Adipocyte (in vitro differentiated cells): ENCODE results near the gene SYNPO2.
"Not testable (repeated sequence)": the region's sequence is repeated elsewhere in the genome, so short reads cannot be mapped to it uniquely, and the experiment has no call there.

Experiments
- DNase-seq: peaks from one replicate; pipeline ENCODE4 v3.0.0-alpha.2; 2015; ENCODE audit warnings: low read depth
- H3K27me3 ChIP-seq: replicated peaks from 2 replicates; pipeline ENCODE4 v1.7.0; 2013; ENCODE audit warnings: mild to moderate bottlenecking, low read length, moderate library complexity; ENCODE audit not compliant: control insufficient read depth, insufficient read depth
- H3K36me3 ChIP-seq: 2 replicates; pipeline ENCODE4 v1.7.0; 2013; ENCODE audit warnings: low read length, mild to moderate bottlenecking, moderate library complexity; ENCODE audit not compliant: control insufficient read depth, insufficient read depth, severe bottlenecking
- H3K4me1 ChIP-seq: 2 replicates; pipeline ENCODE4 v1.7.0; 2013; ENCODE audit warnings: mild to moderate bottlenecking, low read length, moderate library complexity; ENCODE audit not compliant: control insufficient read depth, insufficient read depth
- H3K4me3 ChIP-seq: 2 replicates; pipeline ENCODE4 v1.7.0; 2013; ENCODE audit warnings: mild to moderate bottlenecking, low read length, moderate library complexity
- H3K9ac ChIP-seq: 2 replicates; pipeline ENCODE4 v1.7.0; 2013; ENCODE audit warnings: mild to moderate bottlenecking, low read length, moderate library complexity
- H3K9me3 ChIP-seq: 2 replicates; pipeline ENCODE4 v1.7.0; 2013; ENCODE audit warnings: mild to moderate bottlenecking, low read length, moderate library complexity; ENCODE audit not compliant: control insufficient read depth

SYNPO2 gene

DNA sequence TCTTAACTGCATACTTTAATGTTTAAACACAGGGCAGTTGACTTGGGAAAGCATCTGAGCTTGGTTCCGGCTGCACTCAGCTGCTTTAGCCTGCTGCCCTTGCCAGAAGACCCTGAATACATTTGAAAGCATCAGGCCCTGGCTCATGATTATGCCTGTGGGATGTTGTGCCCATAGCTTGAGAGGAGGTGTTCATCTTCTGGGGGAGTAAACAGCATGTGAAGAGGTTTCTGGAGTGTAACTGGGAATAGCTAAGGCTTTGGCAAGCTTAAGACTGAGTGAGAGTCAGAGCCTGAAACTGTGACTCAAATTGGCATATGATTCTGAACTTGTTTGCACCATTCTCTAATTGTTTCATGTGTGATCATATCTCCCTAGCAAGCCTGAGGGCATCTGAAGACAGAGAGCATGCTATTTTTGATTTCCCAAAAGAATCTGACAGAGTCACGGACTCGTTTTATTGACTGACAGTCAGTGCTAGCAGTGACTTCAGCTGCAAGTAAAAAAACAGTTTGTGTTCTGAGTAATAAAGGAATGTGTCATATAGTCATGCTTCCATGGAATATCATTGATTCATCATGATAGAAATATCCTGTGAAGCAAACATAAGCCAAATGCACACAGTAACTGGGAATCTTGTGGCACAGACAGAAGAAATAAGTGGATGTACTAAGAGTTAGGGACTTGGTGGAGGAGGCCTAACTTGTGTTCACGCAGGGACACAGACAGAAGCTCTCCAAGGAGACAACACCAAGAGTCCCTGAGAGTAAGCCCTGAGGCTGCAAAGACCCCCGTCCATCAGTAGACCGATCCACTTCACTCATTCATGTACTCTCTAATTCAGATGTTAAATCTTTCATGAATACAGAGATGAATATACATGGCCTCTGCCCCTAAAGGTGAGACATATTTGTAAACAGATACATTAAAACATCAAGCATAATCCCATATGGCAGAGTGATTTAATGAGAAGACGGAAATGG lies 100.7 kb downstream of the SYNPO2 start:
- Histone ChIP-seq H3K4me1 (peaks cover 29% of the 10 kb centered on the region), H3K9me3 (no peaks in the 10 kb centered on the region), H3K27me3 (no peaks in the 10 kb centered on the region), H3K36me3 (no peaks in the 10 kb centered on the region), H3K9ac (peak overlapping the region; percentile 68), H3K4me3 (no peak overlapping the region)
- DNase-seq, result peak; percentile 81

GRCh38 chr4:118991686-118992085 lies 103.0 kb downstream of the SYNPO2 start:
- H3K4me1 ChIP-seq, result peaks cover 20% of the 10 kb centered on the region

DNA sequence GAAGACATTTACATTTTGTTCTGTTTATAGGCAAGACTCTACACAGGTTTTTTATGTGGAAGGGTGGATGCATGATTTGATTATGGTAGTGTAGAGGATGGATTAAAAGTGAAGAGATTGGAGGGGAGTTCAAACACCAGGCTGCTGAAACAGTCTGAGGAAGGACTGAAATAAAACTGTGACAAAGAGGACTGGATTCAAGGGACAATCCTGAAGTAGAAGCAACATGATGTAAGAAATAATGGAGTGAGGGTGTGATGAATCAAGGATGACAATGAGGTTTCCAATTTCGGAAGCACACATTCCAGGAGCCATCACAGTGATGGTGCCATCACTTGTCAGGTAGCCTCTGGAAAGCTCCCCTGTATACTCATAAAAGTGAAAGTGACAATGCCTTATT lies 103.5 kb downstream of the SYNPO2 start:
- no peaks in the 10 kb centered on the region for H3K27me3 ChIP-seq
- no peak for DNase-seq

More at GRCh38 chr4:118991686-118992085, 103.0 kb downstream of the SYNPO2 start:
- no peaks in the 10 kb centered on the region for H3K36me3 ChIP-seq
- no peaks in the 10 kb centered on the region for H3K9me3 ChIP-seq
- DNase-seq, result no peak
- H3K27me3 ChIP-seq, result no peaks in the 10 kb centered on the region
- H3K4me3 ChIP-seq, result no peak overlapping the region
- no peak overlapping the region for H3K9ac ChIP-seq

DNA sequence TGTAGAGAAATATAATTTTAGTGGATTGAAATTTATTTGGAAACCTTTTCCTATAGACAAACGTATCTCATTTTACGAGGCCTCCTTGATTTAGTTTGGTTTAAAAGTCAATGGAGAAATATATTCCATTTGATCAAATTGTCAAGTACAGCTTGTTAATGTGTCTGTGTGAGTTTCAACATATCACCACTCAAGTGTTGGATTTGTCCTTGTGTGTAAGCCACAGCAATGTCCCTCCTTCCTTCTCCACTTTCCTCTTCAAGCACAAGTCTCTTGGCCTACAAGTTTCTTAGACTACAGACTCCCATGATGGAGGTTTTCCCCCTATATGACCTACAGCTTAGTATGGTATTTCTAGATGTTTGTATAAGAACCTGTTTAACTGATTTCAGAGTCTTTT lies 104.7 kb downstream of the SYNPO2 start:
- H3K9ac ChIP-seq, result no peak overlapping the region
- DNase-seq, result no peak
- no peaks in the 10 kb centered on the region for H3K9me3 ChIP-seq
- no peak overlapping the region for H3K4me3 ChIP-seq
- H3K27me3 ChIP-seq, result no peaks in the 10 kb centered on the region
- H3K4me1 ChIP-seq, result peaks cover 23% of the 10 kb centered on the region
- H3K36me3 ChIP-seq, result no peaks in the 10 kb centered on the region

More for the DNA sequence above, 103.5 kb downstream of the SYNPO2 start:
- no peak overlapping the region for H3K4me3 ChIP-seq
- no peak overlapping the region for H3K9ac ChIP-seq
- peaks cover 20% of the 10 kb centered on the region for H3K4me1 ChIP-seq
- no peaks in the 10 kb centered on the region for H3K36me3 ChIP-seq
- no peaks in the 10 kb centered on the region for H3K9me3 ChIP-seq

- Histone ChIP-seq H3K4me1 (peaks cover 16% of the 10 kb centered on the region), H3K27me3 (no peaks in the 10 kb centered on the region), H3K4me3 (no peak overlapping the region), H3K36me3 (no peaks in the 10 kb centered on the region), H3K9me3 (no peaks in the 10 kb centered on the region), H3K9ac (no peak overlapping the region)
- no peak for DNase-seq
Measured at GRCh38 chr4:118994030-118994429, 105.4 kb downstream of the SYNPO2 start.

DNA sequence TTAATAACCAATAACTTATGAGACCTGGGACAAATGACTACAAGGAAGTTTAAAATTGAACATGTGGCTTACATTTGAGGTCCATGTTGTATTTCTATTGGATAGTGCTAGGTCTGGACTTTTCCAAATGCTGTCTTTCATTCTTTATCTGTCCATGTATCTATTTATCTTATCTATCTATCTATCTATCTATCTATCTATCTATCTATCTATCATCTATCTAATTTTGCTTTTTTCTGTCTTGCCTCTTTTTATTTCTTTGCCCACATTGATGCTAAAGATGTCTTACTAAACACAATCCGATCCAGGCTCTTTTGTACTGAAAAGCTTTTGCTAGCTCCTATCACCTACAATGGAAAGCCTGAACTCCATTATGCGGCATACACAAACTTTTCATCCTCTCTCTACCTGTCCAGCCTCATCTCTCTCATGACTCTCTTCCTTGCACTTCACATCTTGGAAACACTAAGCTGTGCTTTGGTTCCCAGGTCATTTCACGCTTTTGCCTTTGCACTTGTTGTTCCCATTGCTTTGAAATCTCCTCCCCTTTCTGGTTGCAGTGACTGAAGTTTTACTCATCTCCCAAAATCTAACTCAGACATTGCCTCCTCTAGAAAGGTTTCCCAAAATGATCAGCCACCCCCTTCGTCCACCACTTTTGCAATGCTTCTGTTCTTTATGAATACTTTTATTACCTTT lies 107.2 kb downstream of the SYNPO2 start:
- peaks cover 7% of the 10 kb centered on the region for H3K4me1 ChIP-seq
- H3K9me3 ChIP-seq, result no peaks in the 10 kb centered on the region
- no peaks in the 10 kb centered on the region for H3K36me3 ChIP-seq
- H3K4me3 ChIP-seq, result no peak overlapping the region
- no peak for DNase-seq
- no peaks in the 10 kb centered on the region for H3K27me3 ChIP-seq
- no peak overlapping the region for H3K9ac ChIP-seq

- Histone ChIP-seq H3K4me1 (peaks cover 7% of the 10 kb centered on the region), H3K9me3 (no peaks in the 10 kb centered on the region), H3K27me3 (no peaks in the 10 kb centered on the region), H3K9ac (no peak overlapping the region), H3K36me3 (no peaks in the 10 kb centered on the region), H3K4me3 (no peak overlapping the region)
- DNase-seq, result peak; percentile 72
Measured at GRCh38 chr4:118997601-118998000, 108.9 kb downstream of the SYNPO2 start.

DNA sequence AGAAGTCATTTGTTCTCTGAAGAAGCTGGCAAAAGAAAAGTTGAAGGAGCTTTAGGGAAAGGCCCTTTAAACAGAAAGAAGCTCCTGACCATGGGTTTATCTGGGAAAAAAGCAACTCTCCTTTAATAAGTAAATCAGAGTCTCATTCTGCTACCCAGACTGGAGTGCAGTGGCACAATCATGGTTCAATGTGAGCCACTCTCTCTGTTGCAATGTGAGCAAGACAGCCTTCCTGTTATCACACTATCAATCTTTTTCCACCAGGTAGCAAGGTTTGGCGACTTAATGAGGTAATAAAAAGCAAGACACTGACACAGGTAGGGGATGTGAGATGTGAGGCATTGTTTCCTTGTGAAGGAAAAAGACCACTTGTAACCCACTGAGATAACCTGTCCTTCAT lies 111.3 kb downstream of the SYNPO2 start:
- Histone ChIP-seq H3K4me3 (no peak overlapping the region), H3K36me3 (no peaks in the 10 kb centered on the region)

DNA sequence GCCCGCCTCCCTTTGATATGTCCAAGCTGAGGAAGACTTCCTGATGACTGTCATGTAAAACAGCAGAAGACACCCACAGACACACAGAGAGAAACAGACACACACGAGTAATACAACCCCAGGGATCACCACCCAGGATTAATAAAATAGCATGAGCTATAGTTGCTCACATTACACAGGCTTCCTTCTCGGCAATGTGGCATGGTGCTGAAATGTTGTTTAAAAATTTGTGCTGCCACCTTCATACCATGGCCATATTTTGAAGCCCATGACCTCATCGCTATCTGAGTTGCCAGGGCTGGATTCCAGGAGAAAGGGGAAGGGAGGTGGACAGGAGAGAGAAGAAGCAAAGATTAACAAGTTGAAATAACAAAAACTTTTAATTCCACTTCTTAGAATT lies 111.7 kb downstream of the SYNPO2 start:
- Histone ChIP-seq H3K4me1 (peaks cover 7% of the 10 kb centered on the region), H3K27me3 (no peaks in the 10 kb centered on the region), H3K36me3 (no peaks in the 10 kb centered on the region), H3K9ac (no peak overlapping the region), H3K9me3 (no peaks in the 10 kb centered on the region), H3K4me3 (no peak overlapping the region)
- DNase-seq, result peak; percentile 22

More for the DNA sequence above, 111.3 kb downstream of the SYNPO2 start:
- Histone ChIP-seq H3K9me3 (no peaks in the 10 kb centered on the region), H3K9ac (no peak overlapping the region), H3K4me1 (peaks cover 7% of the 10 kb centered on the region), H3K27me3 (no peaks in the 10 kb centered on the region)
- no peak for DNase-seq

GRCh38 chr4:119002476-119002875 lies 113.8 kb downstream of the SYNPO2 start:
- no peak overlapping the region for H3K4me3 ChIP-seq

DNA sequence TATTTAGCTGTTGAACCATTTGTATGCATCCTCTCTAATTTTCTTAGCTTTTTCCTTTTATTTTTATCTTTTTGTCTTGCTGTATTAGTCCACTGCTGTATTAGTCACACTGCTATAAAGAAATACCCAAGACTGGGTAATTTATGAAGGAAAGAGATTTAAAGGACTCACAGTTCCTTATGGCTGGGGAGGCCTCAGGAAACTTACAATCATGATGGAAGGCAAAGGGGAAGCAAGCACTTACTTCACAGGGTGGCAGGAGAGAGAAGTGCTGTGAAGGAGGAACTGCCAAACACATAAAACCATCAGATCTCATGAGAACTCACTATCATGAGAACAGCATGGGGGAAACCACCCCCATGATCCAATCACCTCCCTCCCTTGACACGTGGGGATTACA lies 114.3 kb downstream of the SYNPO2 start:
- H3K4me1 ChIP-seq, H3K9ac ChIP-seq, H3K4me3 ChIP-seq, H3K27me3 ChIP-seq, H3K9me3 ChIP-seq, H3K36me3 ChIP-seq, DNase-seq: not testable (repeated sequence)

More at GRCh38 chr4:119002476-119002875, 113.8 kb downstream of the SYNPO2 start:
- H3K36me3 ChIP-seq, result no peaks in the 10 kb centered on the region
- DNase-seq, result no peak
- peaks cover 6% of the 10 kb centered on the region for H3K4me1 ChIP-seq
- H3K27me3 ChIP-seq, result no peaks in the 10 kb centered on the region
- H3K9ac ChIP-seq, result no peak overlapping the region
- H3K9me3 ChIP-seq, result no peaks in the 10 kb centered on the region
